Chondrocyte (in vitro differentiated cells): Measurements from ENCODE around the gene PDZRN3. TPM values are rescaled to one million over a fixed set of nuclear protein-coding genes. Genes with fewer than 3 reads are reported as not detected.

Experiments used
- DNase-seq: peaks from one replicate; pipeline ENCODE4 v3.0.0; 2021; ENCODE audit warnings: mixed read lengths, low spot score
- H3K27ac Mint-ChIP-seq: one replicate; pipeline ENCODE4 v1.8.0; 2021; ENCODE audit warnings: mild to moderate bottlenecking, moderate library complexity, mixed read lengths; ENCODE audit not compliant: unreplicated experiment
- H3K27me3 Mint-ChIP-seq: 2 replicates; pipeline ENCODE4 v1.8.0; 2021; ENCODE audit warnings: low read depth, mixed read lengths
- H3K36me3 Mint-ChIP-seq: 2 replicates; pipeline ENCODE4 v1.8.0; 2021; ENCODE audit warnings: low read depth, mixed read lengths
- H3K4me1 Mint-ChIP-seq: 2 replicates; pipeline ENCODE4 v1.8.0; 2021; ENCODE audit warnings: low read depth, mild to moderate bottlenecking, mixed read lengths
- H3K4me3 Mint-ChIP-seq: one replicate; pipeline ENCODE4 v1.8.0; 2021; ENCODE audit warnings: mild to moderate bottlenecking, moderate library complexity, mixed read lengths; ENCODE audit not compliant: unreplicated experiment
- H3K9me3 Mint-ChIP-seq: 2 replicates; pipeline ENCODE4 v1.8.0; 2021; ENCODE audit warnings: low read depth, mixed read lengths
- total RNA-seq: library from RNA; stranded (reverse); gene quantifications from 3 replicates; pipeline ENCODE4 v1.2.1, GENCODE V29; 2021
- TF ChIP-seq, protein P1 (sequence below): fragments of 200-600 bp; sonication (generic); IDR thresholded peaks from 2 replicates; pipeline ENCODE4 v1.5.0; 2021; ENCODE audit warnings: antibody characterized with exemption, mild to moderate bottlenecking, moderate library complexity

PDZRN3 gene
- total RNA-seq, 1 donor from 2014 or later = 19.4 TPM

DNA sequence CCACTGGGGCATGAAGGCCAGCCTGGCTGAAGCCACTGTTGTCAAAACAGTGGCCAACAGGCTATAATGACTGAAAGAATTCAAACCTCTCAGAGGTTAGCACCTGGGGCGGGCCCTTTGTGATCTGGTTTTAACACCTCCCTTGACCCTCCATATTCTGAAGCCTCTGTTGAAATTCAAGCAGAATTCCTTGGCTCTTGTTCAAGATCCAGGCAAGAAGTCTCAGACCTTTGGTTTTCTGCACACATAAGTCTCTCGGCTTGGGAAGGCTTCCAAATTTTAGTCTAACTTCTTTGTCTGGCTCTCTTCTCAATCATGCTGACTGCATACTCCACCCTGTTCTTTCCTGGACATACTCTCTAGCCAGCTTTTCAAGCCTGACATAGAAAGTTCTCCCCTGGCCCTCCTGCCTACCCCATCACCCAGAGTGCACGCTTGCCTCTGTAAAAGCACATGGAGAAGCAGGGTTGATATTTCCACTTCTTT lies 144.5 kb downstream of the PDZRN3 start:
- Mint-ChIP-seq H3K4me1 (peaks cover 23% of the 10 kb centered on the region), H3K27me3 (no peaks in the 10 kb centered on the region), H3K9me3 (peaks cover 4% of the 10 kb centered on the region), H3K27ac (no peak overlapping the region), H3K4me3 (no peak overlapping the region), H3K36me3 (no peaks in the 10 kb centered on the region)
- TF ChIP-seq, protein P1, sequence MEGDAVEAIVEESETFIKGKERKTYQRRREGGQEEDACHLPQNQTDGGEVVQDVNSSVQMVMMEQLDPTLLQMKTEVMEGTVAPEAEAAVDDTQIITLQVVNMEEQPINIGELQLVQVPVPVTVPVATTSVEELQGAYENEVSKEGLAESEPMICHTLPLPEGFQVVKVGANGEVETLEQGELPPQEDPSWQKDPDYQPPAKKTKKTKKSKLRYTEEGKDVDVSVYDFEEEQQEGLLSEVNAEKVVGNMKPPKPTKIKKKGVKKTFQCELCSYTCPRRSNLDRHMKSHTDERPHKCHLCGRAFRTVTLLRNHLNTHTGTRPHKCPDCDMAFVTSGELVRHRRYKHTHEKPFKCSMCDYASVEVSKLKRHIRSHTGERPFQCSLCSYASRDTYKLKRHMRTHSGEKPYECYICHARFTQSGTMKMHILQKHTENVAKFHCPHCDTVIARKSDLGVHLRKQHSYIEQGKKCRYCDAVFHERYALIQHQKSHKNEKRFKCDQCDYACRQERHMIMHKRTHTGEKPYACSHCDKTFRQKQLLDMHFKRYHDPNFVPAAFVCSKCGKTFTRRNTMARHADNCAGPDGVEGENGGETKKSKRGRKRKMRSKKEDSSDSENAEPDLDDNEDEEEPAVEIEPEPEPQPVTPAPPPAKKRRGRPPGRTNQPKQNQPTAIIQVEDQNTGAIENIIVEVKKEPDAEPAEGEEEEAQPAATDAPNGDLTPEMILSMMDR = no peak
- no peak for DNase-seq

DNA sequence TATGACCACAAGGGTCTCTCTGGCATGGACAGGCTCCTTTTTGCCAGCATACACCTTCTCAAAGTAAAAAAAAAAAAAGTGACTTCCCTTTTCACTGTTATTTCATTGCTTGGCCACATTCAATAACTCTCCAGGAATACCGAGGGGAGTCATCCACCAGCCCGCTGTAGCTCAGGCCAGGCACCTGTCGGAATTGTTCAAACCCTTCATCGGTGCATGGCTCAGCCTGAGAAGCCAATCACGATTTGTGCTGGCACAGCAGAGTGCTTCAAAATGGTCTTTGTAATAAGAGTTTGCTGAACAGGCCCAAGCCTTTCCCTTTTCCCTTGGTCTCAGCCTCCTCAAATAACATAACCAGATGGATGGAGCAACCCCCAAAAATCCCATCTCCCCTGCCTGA lies 145.4 kb downstream of the PDZRN3 start:
- no peak for DNase-seq
- peaks cover 16% of the 10 kb centered on the region for H3K4me1 Mint-ChIP-seq
- H3K4me3 Mint-ChIP-seq = no peak overlapping the region
- H3K27me3 Mint-ChIP-seq = no peaks in the 10 kb centered on the region
- TF ChIP-seq, protein P1 = no peak
- H3K9me3 Mint-ChIP-seq = peaks cover 4% of the 10 kb centered on the region
- H3K36me3 Mint-ChIP-seq = no peaks in the 10 kb centered on the region
- no peak overlapping the region for H3K27ac Mint-ChIP-seq

DNA sequence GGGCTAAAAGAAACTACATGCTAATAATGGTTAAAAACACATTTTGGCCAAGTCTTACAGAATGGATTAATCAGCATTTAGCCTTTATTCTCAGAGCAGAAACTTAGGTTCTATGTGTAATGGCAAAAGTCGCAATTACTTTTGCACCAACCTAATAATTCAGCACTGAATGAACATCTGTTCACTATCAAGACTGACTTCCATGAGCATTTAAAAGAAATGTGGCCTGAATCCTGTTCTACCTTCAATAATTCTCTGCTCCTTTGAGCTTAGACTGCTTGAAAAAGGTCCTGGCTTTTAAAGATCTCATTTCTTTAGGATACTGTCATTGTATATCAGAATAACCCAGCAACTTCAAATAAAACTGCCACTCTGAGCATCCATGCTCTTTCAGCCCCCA lies 145.9 kb downstream of the PDZRN3 start:
- DNase-seq = no peak
- no peaks in the 10 kb centered on the region for H3K36me3 Mint-ChIP-seq
- no peaks in the 10 kb centered on the region for H3K27me3 Mint-ChIP-seq
- peaks cover 12% of the 10 kb centered on the region for H3K4me1 Mint-ChIP-seq
- H3K9me3 Mint-ChIP-seq = peaks cover 4% of the 10 kb centered on the region
- TF ChIP-seq, protein P1 = no peak
- H3K27ac Mint-ChIP-seq = no peak overlapping the region
- no peak overlapping the region for H3K4me3 Mint-ChIP-seq

DNA sequence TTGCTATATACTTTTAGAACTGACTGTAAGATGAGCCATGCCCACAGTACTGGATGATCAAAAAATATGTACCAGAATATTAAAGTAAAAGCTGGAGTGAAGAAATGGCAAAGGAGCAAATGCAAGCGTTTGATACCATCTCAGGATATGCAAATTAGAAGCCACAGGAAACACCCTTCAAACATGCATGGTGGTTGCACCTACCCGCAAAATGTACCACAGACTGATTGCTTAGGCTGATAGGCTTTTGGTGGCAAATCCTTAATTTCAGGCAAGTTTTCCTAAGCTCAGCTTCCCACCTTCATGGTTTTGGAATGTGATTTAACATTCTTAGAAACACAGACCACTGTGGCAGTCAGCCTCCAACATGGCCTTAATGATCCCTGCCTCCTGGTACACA lies 149.0 kb downstream of the PDZRN3 start:
- no peaks in the 10 kb centered on the region for H3K36me3 Mint-ChIP-seq
- peaks cover 4% of the 10 kb centered on the region for H3K9me3 Mint-ChIP-seq
- TF ChIP-seq, protein P1 = no peak
- H3K4me1 Mint-ChIP-seq = peaks cover 18% of the 10 kb centered on the region
- no peak overlapping the region for H3K4me3 Mint-ChIP-seq
- H3K27ac Mint-ChIP-seq = no peak overlapping the region
- no peak for DNase-seq
- no peaks in the 10 kb centered on the region for H3K27me3 Mint-ChIP-seq

DNA sequence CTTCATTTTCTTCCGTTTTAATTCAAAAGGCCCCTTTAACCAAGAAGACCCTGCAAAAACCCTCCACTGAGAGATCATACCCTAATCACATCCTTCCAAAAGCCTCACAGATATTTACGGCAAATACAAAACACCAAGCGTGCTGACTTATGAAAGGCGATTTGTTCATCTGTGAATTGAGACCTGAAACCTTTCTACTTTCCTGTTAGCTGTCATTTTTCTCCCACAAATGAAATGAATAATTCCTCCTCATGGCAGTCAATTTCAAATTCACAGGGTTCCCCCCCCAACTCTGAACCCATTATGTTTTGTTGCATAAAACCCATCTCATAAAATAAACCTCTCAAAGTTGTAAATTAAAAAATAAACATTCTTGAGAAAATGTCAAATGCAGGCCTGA lies 149.6 kb downstream of the PDZRN3 start:
- no peak for DNase-seq
- Mint-ChIP-seq H3K9me3 (peaks cover 4% of the 10 kb centered on the region), H3K36me3 (no peaks in the 10 kb centered on the region), H3K27ac (no peak overlapping the region), H3K27me3 (no peaks in the 10 kb centered on the region), H3K4me1 (peaks cover 13% of the 10 kb centered on the region), H3K4me3 (no peak overlapping the region)
- TF ChIP-seq, protein P1 = no peak
